GM19463 (cell line): ENCODE data around the gene FIBCD1.

ENCODE experiments used
- ATAC-seq: cut with Tn5 transposase; IDR thresholded peaks from one replicate; pipeline ENCODE4 v1.9.1; 2021; ENCODE audit warnings: mild to moderate bottlenecking, moderate library complexity; ENCODE audit not compliant: unreplicated experiment

FIBCD1 gene

GRCh38 chr9:130937146-130938076 is 1.6 kb downstream of the FIBCD1 start:
- ATAC-seq, result no peak

- ATAC-seq, result no peak
These were observed 2.5 kb downstream of the FIBCD1 start for GRCh38 chr9:130936285-130937117.

GRCh38 chr9:130935648-130936271 is 3.3 kb downstream of the FIBCD1 start:
- no peak for ATAC-seq

GRCh38 chr9:130934702-130935647 is 4.1 kb downstream of the FIBCD1 start:
- no peak for ATAC-seq

- no peak for ATAC-seq
These were observed 4.8 kb downstream of the FIBCD1 start for GRCh38 chr9:130934246-130934645.

GRCh38 chr9:130933114-130934046 is 5.7 kb downstream of the FIBCD1 start:
- no peak for ATAC-seq

GRCh38 chr9:130932255-130933079 is 6.6 kb downstream of the FIBCD1 start:
- ATAC-seq, result no peak

GRCh38 chr9:130931508-130932254 is 7.4 kb downstream of the FIBCD1 start:
- ATAC-seq, result no peak

GRCh38 chr9:130930804-130931349 is 8.2 kb downstream of the FIBCD1 start:
- ATAC-seq, result no peak

GRCh38 chr9:130930132-130930803 is 8.8 kb downstream of the FIBCD1 start:
- ATAC-seq, result no peak

- no peak for ATAC-seq
These were observed 9.4 kb downstream of the FIBCD1 start for GRCh38 chr9:130929571-130930038.

GRCh38 chr9:130927995-130928900 is 10.8 kb downstream of the FIBCD1 start:
- ATAC-seq, result peak; percentile 58

- no peak for ATAC-seq
These were observed 11.7 kb downstream of the FIBCD1 start for GRCh38 chr9:130927338-130927737.

GRCh38 chr9:130925050-130925678 is 13.9 kb downstream of the FIBCD1 start:
- no peak for ATAC-seq

GRCh38 chr9:130924448-130924788 is 14.6 kb downstream of the FIBCD1 start:
- no peak for ATAC-seq
